Measurements from ENCODE around the gene SCN2B. TPM values are rescaled to one million over a fixed set of nuclear protein-coding genes. Genes with fewer than 3 reads are reported as not detected.

SCN2B gene
- total RNA-seq, 1 donor from 2014 or later: not detected

Other genes starting within 250 kb of the SCN2B start
- 0.15 TPM for gene TMPRSS13, start 247.2 kb downstream of the SCN2B start, total RNA-seq
- gene IL10RA, start 190.2 kb downstream of the SCN2B start, total RNA-seq: 7.8 TPM
- not detected for gene TMPRSS4, start 99.6 kb downstream of the SCN2B start, total RNA-seq
- 0.08 TPM for gene SMIM35, start 89.7 kb downstream of the SCN2B start, total RNA-seq
- gene SCN4B, start 23.8 kb downstream of the SCN2B start, total RNA-seq: 0.20 TPM
- gene JAML, start 48.4 kb upstream of the SCN2B start, total RNA-seq: 1.9 TPM
- gene MPZL3, start 75.7 kb upstream of the SCN2B start, total RNA-seq: 5.8 TPM
- gene MPZL2, start 87.7 kb upstream of the SCN2B start, total RNA-seq: 18.6 TPM
- gene CD3E, start 128.1 kb upstream of the SCN2B start, total RNA-seq: 1.5 TPM
- 1.6 TPM for gene CD3D, start 166.1 kb upstream of the SCN2B start, total RNA-seq
- gene CD3G, start 167.7 kb upstream of the SCN2B start, total RNA-seq: 0.23 TPM
- gene UBE4A, start 183.0 kb upstream of the SCN2B start, total RNA-seq: 22.8 TPM
- 94.9 TPM for gene ATP5MG, start 225.0 kb upstream of the SCN2B start, total RNA-seq

Measured in left lobe of liver (tissue), 1 donor.